ENCODE data around the gene NMT1.

DNA sequence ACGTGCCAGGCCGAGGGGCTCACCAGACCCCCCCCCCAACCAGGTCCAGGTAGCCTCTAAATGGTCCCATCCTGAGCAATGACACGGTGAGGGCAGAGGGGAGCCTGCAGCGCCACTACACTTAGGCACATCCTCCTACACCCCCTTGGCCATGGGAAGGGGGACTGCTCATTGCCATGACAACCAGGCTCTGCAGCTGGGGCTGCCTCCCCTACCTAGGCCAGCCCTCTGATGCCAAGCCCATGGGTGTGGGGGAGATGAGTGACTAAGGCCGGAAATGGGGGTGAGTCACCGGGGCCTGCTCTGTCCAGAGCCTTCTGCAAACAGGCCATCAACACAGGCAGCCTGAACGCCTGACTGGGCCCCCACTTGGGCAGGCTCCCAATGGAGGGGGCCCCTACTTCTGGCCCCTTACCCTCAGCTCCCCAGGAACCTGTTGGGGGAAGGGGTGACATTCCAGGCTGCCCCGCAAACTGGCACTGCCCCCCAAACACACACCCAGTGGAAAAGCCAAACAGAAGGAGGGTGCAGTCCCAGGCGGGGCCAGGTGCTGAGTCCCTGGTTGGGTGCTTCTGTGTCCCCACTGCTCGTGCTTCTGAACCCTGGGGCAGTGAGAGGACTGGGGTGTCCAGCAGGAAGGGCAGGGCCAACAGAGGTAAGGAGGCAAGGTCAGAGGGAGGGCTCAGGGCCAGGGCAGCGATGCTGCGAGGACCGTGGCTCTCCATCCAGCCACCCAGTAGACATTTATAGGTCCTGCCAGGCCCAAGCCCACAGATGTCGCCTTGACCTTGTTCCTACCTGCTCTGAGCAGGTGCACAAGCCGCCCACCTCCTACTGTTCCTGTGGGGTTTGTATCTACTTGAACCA lies 63.0 kb downstream of the NMT1 start:
- TF ChIP-seq CTCF (IDR thresholded peaks at IDR 0.05) (no peak), EZH2phosphoT487 (IDR thresholded peaks at IDR 0.05) (no peak)

All from neural progenitor cell (in vitro differentiated cells).